BJ (cell line): Measurements from ENCODE around the gene MOV10L1. TPM values are rescaled to one million over a fixed set of nuclear protein-coding genes. Genes with fewer than 3 reads are reported as not detected.

Experiments
- CTCF ChIA-PET: fragments of 350-600 bp; formaldehyde crosslinking; extraction: SDS; loops from one replicate; lab custom pipeline; 2021; ENCODE audit warnings: antibody characterized with exemption, inconsistent platforms; lab: Yijun Ruan, JAX
- POLR2A ChIA-PET: fragments of 300-600 bp; sonication (Branson Sonifier 250); formaldehyde crosslinking; extraction: SDS; loops from one replicate; lab custom pipeline; 2021; ENCODE audit warnings: antibody characterized with exemption; lab: Charles Lee
- DNase-seq: peaks from one replicate; pipeline ENCODE4 v3.0.0-alpha.2; 2011; ENCODE audit warnings: low read depth
- H3K27me3 ChIP-seq: 2 replicates; pipeline ENCODE4 v1.6.0; 2011; ENCODE audit warnings: low read length; ENCODE audit not compliant: control insufficient read depth, insufficient read depth
- H3K36me3 ChIP-seq: 2 replicates; pipeline ENCODE4 v1.5.1; 2011; ENCODE audit warnings: low read length; ENCODE audit not compliant: control insufficient read depth, insufficient read depth
- H3K4me3 ChIP-seq: 2 replicates; pipeline ENCODE4 v1.5.1; 2011; ENCODE audit warnings: low read depth, mild to moderate bottlenecking, control low read depth, low read length
- polyA plus RNA-seq: library from polyadenylated mRNA; depleted of rRNA; stranded (reverse); fragments of >200 nt; gene quantifications from 2 replicates; pipeline ENCODE4 v1.2.3, GENCODE V29; 2011
- TF ChIP-seq, protein P1 (sequence below): IDR thresholded peaks from 2 replicates; pipeline ENCODE4 v1.5.1; 2011; ENCODE audit warnings: low read depth, mild to moderate bottlenecking, control low read depth, inconsistent platforms, low read length, moderate library complexity; ENCODE audit not compliant: insufficient read depth

The MOV10L1 gene
- polyA plus RNA-seq, 1 experiment: 6.6 TPM

- POLR2A ChIA-PET: interaction anchor here (0.6 kb wide), 1 partner anchor 240 kb away, joined by 6 read pairs; no protein-coding TSS in a partner anchor
- CTCF ChIA-PET: interaction anchor here (0.7 to 1.4 kb wide), 5 partner anchors 9 to 136 kb away, joined by 3 to 7 read pairs (median 3); partner anchors contain the start of gene MLC1
- H3K27me3 ChIP-seq: no peaks in the 10 kb centered on the region
- DNase-seq: no peak
- TF ChIP-seq, protein P1, sequence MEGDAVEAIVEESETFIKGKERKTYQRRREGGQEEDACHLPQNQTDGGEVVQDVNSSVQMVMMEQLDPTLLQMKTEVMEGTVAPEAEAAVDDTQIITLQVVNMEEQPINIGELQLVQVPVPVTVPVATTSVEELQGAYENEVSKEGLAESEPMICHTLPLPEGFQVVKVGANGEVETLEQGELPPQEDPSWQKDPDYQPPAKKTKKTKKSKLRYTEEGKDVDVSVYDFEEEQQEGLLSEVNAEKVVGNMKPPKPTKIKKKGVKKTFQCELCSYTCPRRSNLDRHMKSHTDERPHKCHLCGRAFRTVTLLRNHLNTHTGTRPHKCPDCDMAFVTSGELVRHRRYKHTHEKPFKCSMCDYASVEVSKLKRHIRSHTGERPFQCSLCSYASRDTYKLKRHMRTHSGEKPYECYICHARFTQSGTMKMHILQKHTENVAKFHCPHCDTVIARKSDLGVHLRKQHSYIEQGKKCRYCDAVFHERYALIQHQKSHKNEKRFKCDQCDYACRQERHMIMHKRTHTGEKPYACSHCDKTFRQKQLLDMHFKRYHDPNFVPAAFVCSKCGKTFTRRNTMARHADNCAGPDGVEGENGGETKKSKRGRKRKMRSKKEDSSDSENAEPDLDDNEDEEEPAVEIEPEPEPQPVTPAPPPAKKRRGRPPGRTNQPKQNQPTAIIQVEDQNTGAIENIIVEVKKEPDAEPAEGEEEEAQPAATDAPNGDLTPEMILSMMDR: no peak
- H3K36me3 ChIP-seq: no peaks in the 10 kb centered on the region; the same call in 1 of the 2 replicates
- H3K4me3 ChIP-seq: no peak overlapping the region
These were observed 27.5 kb downstream of the MOV10L1 start for GRCh38 chr22:50117168-50117762.

- H3K36me3 ChIP-seq: no peaks in the 10 kb centered on the region; the same call in 1 of the 2 replicates
- no peak overlapping the region for H3K4me3 ChIP-seq
- CTCF ChIA-PET: interaction anchor here (1.0 to 1.4 kb wide), 2 partner anchors 19 to 33 kb away, joined by 3 read pairs; partner anchors contain the start of gene MLC1
- H3K27me3 ChIP-seq: no peaks in the 10 kb centered on the region
- no peak for DNase-seq
- POLR2A ChIA-PET: no interaction called here
- TF ChIP-seq, protein P1: no peak
These were observed 28.3 kb downstream of the MOV10L1 start for GRCh38 chr22:50118129-50118528.

- H3K27me3 ChIP-seq: no peaks in the 10 kb centered on the region
- CTCF ChIA-PET: interaction anchor here (1.4 kb wide), 1 partner anchor 18 kb away, joined by 3 read pairs; no protein-coding TSS in a partner anchor
- H3K36me3 ChIP-seq: no peaks in the 10 kb centered on the region; the same call in 1 of the 2 replicates
- TF ChIP-seq, protein P1: no peak
- peak; percentile 49 for DNase-seq
- no peak overlapping the region for H3K4me3 ChIP-seq
- POLR2A ChIA-PET: no interaction called here
These were observed 28.9 kb downstream of the MOV10L1 start for GRCh38 chr22:50118557-50119168.

GRCh38 chr22:50119169-50119767 lies 29.5 kb downstream of the MOV10L1 start:
- ChIA-PET CTCF (interaction anchor here (1.4 kb wide), 1 partner anchor 18 kb away, joined by 3 read pairs; no protein-coding TSS in a partner anchor), POLR2A (no interaction called here)
- DNase-seq: no peak
- Histone ChIP-seq H3K36me3 (no peaks in the 10 kb centered on the region; the same call in 1 of the 2 replicates), H3K4me3 (no peak overlapping the region), H3K27me3 (no peaks in the 10 kb centered on the region)
- TF ChIP-seq, protein P1: no peak

GRCh38 chr22:50119768-50120251 lies 30.0 kb downstream of the MOV10L1 start:
- Histone ChIP-seq H3K4me3 (no peak overlapping the region), H3K27me3 (no peaks in the 10 kb centered on the region), H3K36me3 (no peaks in the 10 kb centered on the region; the same call in 1 of the 2 replicates)
- POLR2A ChIA-PET: no interaction called here
- CTCF ChIA-PET: no interaction called here
- TF ChIP-seq, protein P1: no peak
- DNase-seq: no peak
